Retinal pigment epithelial cell (primary cell): ENCODE data around the gene LAMP1.

Experiments used
- DNase-seq: peaks from one replicate; pipeline ENCODE4 v3.0.0-alpha.2; 2010; ENCODE audit warnings: low read depth
- H3K4me3 ChIP-seq: 2 replicates; pipeline ENCODE4 v1.5.1; 2011; ENCODE audit warnings: mild to moderate bottlenecking, low read length, control low read depth, moderate library complexity
- TF ChIP-seq, protein P1 (sequence below): conservative IDR thresholded peaks from 2 replicates; pipeline ENCODE4 v1.5.1; 2011; ENCODE audit warnings: low read depth, low read length, control low read depth, inconsistent platforms

LAMP1 gene

GRCh38 chr13:113283904-113284303, 13.1 kb upstream of the LAMP1 start:
- TF ChIP-seq, protein P1, sequence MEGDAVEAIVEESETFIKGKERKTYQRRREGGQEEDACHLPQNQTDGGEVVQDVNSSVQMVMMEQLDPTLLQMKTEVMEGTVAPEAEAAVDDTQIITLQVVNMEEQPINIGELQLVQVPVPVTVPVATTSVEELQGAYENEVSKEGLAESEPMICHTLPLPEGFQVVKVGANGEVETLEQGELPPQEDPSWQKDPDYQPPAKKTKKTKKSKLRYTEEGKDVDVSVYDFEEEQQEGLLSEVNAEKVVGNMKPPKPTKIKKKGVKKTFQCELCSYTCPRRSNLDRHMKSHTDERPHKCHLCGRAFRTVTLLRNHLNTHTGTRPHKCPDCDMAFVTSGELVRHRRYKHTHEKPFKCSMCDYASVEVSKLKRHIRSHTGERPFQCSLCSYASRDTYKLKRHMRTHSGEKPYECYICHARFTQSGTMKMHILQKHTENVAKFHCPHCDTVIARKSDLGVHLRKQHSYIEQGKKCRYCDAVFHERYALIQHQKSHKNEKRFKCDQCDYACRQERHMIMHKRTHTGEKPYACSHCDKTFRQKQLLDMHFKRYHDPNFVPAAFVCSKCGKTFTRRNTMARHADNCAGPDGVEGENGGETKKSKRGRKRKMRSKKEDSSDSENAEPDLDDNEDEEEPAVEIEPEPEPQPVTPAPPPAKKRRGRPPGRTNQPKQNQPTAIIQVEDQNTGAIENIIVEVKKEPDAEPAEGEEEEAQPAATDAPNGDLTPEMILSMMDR = no peak
- DNase-seq = no peak

DNA sequence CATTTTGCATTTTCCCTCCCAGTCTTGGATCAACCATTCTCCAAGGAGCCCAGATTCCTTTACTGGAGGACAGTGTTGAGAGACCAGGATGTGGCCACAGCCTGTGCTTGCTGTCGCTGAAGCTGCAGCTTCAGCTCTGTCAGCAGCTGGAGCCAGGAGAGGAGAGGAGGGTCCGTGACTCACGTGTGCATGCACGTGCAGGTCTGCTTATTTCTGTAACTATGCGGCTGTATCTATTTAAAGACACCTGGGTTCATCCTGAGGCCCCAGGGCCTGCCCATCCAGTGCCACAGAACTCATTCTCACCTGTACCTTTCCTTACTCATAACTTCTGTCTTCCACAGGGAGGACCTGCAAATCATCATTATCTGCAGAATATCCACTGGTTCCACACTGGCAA, 8.2 kb upstream of the LAMP1 start:
- H3K4me3 ChIP-seq = no peak overlapping the region
- DNase-seq = no peak
- TF ChIP-seq, protein P1 = no peak

More at GRCh38 chr13:113283904-113284303, 13.1 kb upstream of the LAMP1 start:
- H3K4me3 ChIP-seq = no peak overlapping the region

DNA sequence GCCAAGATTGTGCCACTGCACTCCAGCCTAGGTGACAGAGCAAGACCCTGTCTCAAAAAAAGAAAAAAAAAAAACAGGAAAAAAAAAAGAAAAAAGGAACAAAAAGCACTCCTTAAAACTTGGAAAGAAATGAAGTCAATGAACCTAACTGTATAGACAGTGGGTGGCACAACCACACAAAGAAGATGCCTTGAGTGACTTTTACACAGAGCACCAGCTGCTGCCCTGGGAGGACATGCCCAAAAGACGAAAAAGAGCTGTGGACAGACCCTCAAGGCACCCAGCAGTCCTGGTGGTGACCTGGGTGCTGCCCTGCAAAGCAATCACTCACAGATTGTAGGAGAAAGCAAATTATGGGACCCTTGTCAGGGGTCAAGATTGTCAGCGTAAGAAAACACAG, 5.9 kb upstream of the LAMP1 start:
- DNase-seq = no peak
- no peak overlapping the region for H3K4me3 ChIP-seq
- TF ChIP-seq, protein P1 = no peak

DNA sequence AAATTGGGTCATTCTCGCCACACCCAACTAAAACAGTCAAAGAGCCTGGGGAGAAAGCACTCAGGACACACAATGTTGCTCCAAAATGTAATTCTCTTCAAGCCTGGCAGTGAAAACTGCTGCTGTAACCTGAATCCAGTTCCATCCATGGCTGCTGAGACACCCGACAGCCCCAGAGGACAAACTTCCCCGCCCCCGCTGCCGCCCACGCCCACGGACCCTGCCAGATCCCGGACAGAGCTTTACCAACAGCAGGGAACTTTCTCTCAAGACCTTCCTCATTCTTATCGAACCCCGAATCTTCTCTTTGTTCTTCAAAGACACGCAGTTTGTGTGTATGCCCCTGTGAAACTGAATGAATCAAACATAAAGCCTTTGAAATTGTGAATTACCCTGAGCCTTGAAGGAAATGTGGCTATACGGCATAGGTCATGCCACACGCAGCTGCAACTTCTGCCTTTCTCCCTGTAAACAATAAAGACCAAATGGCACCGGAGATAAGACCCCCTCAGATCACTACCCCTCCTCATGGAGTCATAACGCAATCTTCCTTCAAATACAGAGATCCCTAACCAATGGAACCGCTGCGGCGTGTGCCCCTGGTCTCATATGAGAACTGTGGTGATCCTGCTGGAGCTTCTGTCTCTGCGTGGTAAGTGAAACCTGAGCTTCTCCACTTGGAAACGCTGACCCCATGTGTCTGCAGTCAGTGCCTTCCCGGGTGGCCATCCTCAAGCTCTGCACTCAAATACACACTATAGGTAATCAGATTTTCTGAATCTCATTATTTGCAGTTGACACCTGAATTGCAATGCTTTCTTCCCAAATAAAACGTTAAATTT, 4.8 kb upstream of the LAMP1 start:
- TF ChIP-seq, protein P1 = no peak
- DNase-seq = no peak
- H3K4me3 ChIP-seq = peak overlapping the region; percentile 2

DNA sequence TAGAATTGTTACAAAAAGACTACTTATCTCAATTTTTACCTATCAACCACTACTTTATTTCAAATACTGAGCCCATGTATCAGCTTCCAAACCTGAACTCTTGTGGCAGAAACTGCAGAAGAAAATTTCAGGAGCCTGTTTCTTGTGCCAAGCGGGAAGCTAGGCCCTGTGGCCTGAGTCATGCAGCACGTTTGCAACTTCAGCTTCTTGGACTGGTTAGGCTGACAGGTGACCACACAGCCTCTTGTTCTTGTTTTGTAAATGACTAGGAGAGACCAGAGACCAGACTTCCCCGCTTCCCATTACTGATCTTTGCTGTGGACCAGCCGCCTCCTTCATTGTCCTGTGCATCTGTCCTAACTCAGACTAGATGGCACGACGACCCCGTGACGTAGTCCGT, 3.4 kb upstream of the LAMP1 start:
- DNase-seq = no peak
- TF ChIP-seq, protein P1 = no peak
- H3K4me3 ChIP-seq = no peak overlapping the region

DNA sequence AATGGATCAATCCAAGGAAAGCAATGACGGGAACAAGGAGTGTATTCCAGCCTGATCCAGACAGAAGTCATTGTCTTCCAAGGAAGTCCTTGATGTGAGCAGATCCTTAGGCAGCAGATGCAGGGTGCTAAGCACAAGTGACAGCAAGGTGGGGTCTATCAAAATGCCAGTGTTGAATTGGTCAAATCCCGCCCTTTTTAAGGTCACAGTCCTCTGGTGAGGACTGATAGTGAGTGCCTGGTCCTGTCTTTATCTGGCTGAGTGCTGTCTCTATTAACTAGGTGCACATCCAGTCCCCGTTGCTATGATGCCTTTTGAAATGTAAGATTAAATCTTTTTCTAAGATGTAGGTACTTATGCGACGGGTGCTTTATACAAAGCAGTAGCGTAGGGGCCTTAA, 1.3 kb upstream of the LAMP1 start:
- DNase-seq = no peak
- H3K4me3 ChIP-seq = no peak overlapping the region
- TF ChIP-seq, protein P1 = no peak
